ENCODE data around the gene ZBTB7C.

Gene ZBTB7C

DNA sequence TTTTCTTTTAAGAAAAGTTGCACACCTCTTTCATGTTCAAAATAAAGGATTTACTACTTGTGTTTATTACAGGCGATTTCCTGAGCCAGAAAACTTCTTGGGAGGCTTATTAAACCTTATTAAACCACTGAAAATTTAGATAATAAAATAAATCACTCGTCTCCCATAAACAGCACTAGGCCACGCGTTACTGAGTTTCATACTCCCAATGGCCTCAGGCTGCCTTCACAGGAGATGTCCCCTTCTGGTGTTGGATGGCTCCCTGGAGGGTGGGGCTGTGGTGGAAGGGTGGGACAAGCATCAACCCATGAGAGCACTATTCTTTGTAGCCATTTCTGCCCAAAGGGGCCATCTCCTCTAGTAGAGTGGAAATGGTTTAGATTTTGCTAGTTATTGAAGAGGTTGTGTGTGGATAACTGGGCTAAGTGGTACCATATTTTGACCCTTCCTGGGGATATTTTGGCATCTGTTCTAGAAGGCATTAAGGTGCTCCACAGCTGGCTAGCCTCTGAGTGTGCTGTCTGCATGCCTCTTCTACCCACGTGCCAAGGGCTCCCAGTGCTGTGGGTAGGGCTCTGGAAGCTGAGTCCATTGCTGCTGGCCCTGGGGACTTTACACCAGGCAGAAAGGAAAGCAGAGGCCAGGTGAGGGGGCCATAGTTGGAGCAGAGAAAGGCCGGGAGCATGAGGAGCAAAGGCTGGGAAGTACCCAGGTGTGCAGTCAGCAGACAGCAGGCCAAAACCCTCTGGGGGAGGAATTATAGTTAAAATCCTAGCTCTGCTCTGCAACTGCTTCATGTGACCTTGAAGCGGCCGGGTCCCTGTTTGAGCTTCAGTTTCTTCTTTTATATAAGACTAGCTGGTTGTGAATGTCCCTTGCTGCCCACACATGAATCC, 357.0 kb downstream of the ZBTB7C start:
- TF ChIP-seq POLR2AphosphoS5 (IDR thresholded peaks at IDR 0.05; ENCODE audit: low read depth, low read length) (no peak), TAF1 (IDR thresholded peaks at IDR 0.05; ENCODE audit: borderline replicate concordance, insufficient read depth, low read length) (no peak), FOXP2 (optimal IDR thresholded peaks at IDR 0.05; ENCODE audit: borderline replicate concordance, extremely low read depth, extremely low read length, insufficient read depth) (no peak)

DNA sequence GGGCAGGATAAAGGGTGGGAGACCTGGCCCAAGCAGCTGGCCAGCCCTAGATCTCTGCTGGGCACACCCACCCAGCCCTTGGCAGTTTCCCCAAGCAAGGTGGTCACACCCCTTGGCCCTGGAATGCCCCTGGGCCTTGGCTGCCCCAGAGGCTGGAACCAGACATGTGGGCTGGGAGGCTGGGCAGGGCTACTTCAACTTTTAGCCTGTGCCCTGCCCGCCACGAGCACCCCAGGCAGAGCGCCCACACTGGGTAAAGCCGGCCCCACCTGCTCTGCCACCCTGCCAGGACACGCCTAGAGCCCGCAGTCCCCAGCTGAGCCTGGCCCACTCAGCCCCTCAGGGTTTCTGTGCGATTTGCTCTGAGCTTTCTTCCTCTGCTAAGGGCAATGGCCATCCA, 359.0 kb downstream of the ZBTB7C start:
- TF ChIP-seq POLR2AphosphoS5 (IDR thresholded peaks at IDR 0.05; ENCODE audit: low read depth, low read length) (no peak), SIN3A (IDR thresholded peaks at IDR 0.05; ENCODE audit: borderline replicate concordance, insufficient read depth, low read length) (no peak), TAF1 (IDR thresholded peaks at IDR 0.05; ENCODE audit: borderline replicate concordance, insufficient read depth, low read length) (no peak)
- TF ChIP-seq, protein P1, sequence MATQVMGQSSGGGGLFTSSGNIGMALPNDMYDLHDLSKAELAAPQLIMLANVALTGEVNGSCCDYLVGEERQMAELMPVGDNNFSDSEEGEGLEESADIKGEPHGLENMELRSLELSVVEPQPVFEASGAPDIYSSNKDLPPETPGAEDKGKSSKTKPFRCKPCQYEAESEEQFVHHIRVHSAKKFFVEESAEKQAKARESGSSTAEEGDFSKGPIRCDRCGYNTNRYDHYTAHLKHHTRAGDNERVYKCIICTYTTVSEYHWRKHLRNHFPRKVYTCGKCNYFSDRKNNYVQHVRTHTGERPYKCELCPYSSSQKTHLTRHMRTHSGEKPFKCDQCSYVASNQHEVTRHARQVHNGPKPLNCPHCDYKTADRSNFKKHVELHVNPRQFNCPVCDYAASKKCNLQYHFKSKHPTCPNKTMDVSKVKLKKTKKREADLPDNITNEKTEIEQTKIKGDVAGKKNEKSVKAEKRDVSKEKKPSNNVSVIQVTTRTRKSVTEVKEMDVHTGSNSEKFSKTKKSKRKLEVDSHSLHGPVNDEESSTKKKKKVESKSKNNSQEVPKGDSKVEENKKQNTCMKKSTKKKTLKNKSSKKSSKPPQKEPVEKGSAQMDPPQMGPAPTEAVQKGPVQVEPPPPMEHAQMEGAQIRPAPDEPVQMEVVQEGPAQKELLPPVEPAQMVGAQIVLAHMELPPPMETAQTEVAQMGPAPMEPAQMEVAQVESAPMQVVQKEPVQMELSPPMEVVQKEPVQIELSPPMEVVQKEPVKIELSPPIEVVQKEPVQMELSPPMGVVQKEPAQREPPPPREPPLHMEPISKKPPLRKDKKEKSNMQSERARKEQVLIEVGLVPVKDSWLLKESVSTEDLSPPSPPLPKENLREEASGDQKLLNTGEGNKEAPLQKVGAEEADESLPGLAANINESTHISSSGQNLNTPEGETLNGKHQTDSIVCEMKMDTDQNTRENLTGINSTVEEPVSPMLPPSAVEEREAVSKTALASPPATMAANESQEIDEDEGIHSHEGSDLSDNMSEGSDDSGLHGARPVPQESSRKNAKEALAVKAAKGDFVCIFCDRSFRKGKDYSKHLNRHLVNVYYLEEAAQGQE (IDR thresholded peaks at IDR 0.05; ENCODE audit: insufficient read depth in 1 of 2, low read depth in 2 of 2, low read length in 2 of 2), result no peak

DNA sequence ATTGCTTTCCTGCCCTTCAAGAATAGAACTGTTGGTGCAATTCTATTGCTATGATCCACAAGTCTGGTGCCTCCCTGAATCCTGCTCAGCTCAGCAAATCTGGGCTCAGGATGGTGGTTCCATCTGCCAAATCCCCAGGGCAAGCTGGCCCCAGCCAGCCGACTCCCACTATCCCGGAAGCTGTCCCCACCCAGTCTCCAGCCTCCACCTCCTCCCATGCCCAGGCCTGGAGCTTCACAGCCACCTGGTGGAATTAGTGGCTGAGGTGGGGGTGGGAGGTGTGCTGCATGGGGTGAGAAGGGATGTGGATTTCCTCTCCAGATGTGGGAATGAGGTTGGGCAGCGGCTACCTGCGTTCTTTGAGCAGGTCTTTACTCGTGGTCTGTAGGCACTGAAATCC, 359.4 kb downstream of the ZBTB7C start:
- TF ChIP-seq, protein P1 (IDR thresholded peaks at IDR 0.05; ENCODE audit: insufficient read depth in 1 of 2, low read depth in 2 of 2, low read length in 2 of 2), result no peak
- no peak for TF ChIP-seq FOXP2 (optimal IDR thresholded peaks at IDR 0.05; ENCODE audit: borderline replicate concordance, extremely low read depth, extremely low read length, insufficient read depth)
- TF ChIP-seq TAF1 (IDR thresholded peaks at IDR 0.05; ENCODE audit: borderline replicate concordance, insufficient read depth, low read length), result no peak
- TF ChIP-seq POLR2AphosphoS5 (IDR thresholded peaks at IDR 0.05; ENCODE audit: low read depth, low read length), result no peak
- no peak for TF ChIP-seq SIN3A (IDR thresholded peaks at IDR 0.05; ENCODE audit: borderline replicate concordance, insufficient read depth, low read length)

DNA sequence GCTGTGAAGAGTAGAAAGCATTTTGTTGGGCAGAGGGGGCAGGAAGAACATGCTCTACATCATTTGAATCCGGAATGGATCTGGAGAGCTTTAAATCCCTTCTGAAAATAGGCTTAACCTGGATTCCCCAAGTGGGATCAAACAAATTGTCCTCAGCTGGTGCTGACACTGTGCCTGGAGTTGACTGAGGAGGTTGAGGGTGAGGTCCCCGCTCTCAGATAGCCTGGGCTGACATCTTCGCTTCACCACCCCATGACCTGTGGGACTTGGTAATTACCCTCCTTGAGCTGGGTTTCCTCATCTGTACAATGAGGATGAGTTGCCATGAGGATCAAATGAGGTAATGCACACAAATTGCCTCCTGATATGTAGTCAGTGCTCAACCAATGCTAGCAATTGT, 360.9 kb downstream of the ZBTB7C start:
- TF ChIP-seq, protein P1 (IDR thresholded peaks at IDR 0.05; ENCODE audit: insufficient read depth in 1 of 2, low read depth in 2 of 2, low read length in 2 of 2), result no peak
- no peak for TF ChIP-seq POLR2AphosphoS5 (IDR thresholded peaks at IDR 0.05; ENCODE audit: low read depth, low read length)
- no peak for TF ChIP-seq SIN3A (IDR thresholded peaks at IDR 0.05; ENCODE audit: borderline replicate concordance, insufficient read depth, low read length)
- no peak for TF ChIP-seq FOXP2 (optimal IDR thresholded peaks at IDR 0.05; ENCODE audit: borderline replicate concordance, extremely low read depth, extremely low read length, insufficient read depth)
- TF ChIP-seq TAF1 (IDR thresholded peaks at IDR 0.05; ENCODE audit: borderline replicate concordance, insufficient read depth, low read length), result no peak

DNA sequence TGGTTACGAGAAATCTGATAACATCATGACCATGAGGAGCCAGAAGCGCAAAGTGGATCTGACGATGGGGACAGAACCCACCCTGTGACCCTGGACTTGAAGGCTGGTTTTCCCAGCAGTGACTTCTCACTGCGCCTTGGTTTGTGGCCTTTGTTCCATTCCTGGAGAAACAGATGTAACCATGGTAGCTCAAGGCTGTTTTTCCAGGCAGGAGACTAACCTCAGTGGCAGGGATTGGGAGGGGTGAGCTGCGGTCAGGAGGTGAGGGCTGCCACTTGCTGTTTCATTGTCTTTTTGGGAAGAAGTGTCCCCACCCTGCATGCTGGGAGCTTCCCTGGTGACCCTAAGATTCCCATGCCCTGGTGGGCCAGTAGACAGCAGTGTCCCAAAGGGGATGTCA, 362.3 kb downstream of the ZBTB7C start:
- TF ChIP-seq TAF1 (IDR thresholded peaks at IDR 0.05; ENCODE audit: borderline replicate concordance, insufficient read depth, low read length), result no peak
- TF ChIP-seq SIN3A (IDR thresholded peaks at IDR 0.05; ENCODE audit: borderline replicate concordance, insufficient read depth, low read length), result no peak
- TF ChIP-seq, protein P1 (IDR thresholded peaks at IDR 0.05; ENCODE audit: insufficient read depth in 1 of 2, low read depth in 2 of 2, low read length in 2 of 2), result no peak
- TF ChIP-seq POLR2AphosphoS5 (IDR thresholded peaks at IDR 0.05; ENCODE audit: low read depth, low read length), result no peak
- no peak for TF ChIP-seq FOXP2 (optimal IDR thresholded peaks at IDR 0.05; ENCODE audit: borderline replicate concordance, extremely low read depth, extremely low read length, insufficient read depth)
